ENCODE measurements around the gene CNKSR3.

The CNKSR3 gene

DNA sequence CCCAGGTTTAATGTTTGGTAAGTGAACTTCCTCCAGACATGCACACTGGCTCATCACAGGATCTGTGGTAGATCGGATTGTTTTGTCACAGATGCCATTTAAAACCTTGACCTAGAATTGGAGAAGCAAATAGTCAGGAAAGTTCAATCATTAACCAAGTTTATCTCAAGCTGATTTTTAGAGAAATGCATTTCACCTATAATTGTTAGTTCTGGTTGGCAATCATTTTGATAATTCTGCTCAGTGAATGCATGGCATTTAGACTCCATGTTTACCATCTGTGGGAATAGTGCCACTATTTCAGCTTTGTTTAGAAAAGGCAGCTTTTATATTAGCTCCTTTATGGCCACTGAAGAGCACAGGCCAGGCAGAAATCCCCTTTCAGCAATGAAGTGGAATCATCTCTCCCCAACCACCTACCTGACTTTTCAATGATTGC, 80.0 kb downstream of the CNKSR3 start:
- no peak for DNase-seq (ENCODE audit: low read depth, low spot score)
- H3K4me3 ChIP-seq, result no peak overlapping the region
- no peak for TF ChIP-seq POLR2AphosphoS5 (IDR thresholded peaks at IDR 0.05; ENCODE audit: borderline replicate concordance, low read depth, low read length)
- TF ChIP-seq FOXP2 (optimal IDR thresholded peaks at IDR 0.05; ENCODE audit: control extremely low read depth, extremely low read length, insufficient read depth), result no peak
- TF ChIP-seq EZH2 (IDR thresholded peaks at IDR 0.05), result no peak
- H3K9ac ChIP-seq (ENCODE audit: insufficient read length), result no peak overlapping the region
- H3K36me3 ChIP-seq (ENCODE audit: insufficient read depth, low read length), result no peaks in the 10 kb centered on the region
- H3K9me3 ChIP-seq (ENCODE audit: low read depth, low read length), result no peaks in the 10 kb centered on the region
- no peak overlapping the region for H3K27ac ChIP-seq

DNA sequence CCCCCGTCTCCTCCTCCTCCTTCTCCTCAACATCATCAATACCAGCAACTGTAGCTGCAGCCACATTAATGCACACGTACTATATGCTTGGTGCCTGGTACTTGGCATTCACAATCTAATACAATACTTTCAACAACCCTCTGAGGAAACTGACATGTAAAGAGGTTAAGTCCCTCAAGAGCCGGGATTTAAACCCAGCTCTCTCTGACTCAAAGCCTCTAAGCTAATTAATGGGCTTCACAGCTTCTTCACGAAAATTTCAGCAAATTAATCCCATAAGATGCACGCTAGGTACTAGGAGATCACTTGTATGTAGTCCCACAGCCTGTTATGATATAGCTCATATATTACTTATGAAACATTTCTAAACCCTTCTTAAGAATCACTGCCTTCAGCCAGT, 80.8 kb downstream of the CNKSR3 start:
- Histone ChIP-seq H3K27ac (no peak overlapping the region), H3K4me3 (no peak overlapping the region), H3K9ac (ENCODE audit: insufficient read length) (no peak overlapping the region), H3K36me3 (ENCODE audit: insufficient read depth, low read length) (no peaks in the 10 kb centered on the region), H3K9me3 (ENCODE audit: low read depth, low read length) (no peaks in the 10 kb centered on the region)
- TF ChIP-seq EZH2 (IDR thresholded peaks at IDR 0.05) (no peak), FOXP2 (optimal IDR thresholded peaks at IDR 0.05; ENCODE audit: control extremely low read depth, extremely low read length, insufficient read depth) (no peak), POLR2AphosphoS5 (IDR thresholded peaks at IDR 0.05; ENCODE audit: borderline replicate concordance, low read depth, low read length) (no peak)
- DNase-seq (ENCODE audit: low read depth, low spot score), result no peak

DNA sequence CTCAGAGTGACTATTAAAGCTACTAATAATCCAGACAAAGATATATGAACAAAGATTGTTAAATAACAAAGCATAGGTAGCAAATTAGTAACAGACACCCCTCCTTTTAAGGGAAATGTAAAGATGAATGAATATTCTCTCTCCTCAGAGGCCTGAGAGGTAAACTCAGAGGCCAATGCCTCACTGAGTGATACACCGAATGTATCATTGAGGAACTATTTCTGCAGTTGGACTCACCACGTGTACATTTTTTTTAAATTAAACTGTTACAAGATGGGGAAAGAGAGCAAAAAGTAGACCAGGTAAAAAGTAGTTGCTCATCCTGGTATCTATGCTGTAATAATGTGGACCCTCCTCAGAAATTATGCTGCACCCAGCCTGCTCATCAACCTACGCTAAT, 81.6 kb downstream of the CNKSR3 start:
- no peak overlapping the region for H3K9ac ChIP-seq (ENCODE audit: insufficient read length)
- DNase-seq (ENCODE audit: low read depth, low spot score), result no peak
- H3K4me3 ChIP-seq, result no peak overlapping the region
- no peak overlapping the region for H3K27ac ChIP-seq
- H3K9me3 ChIP-seq (ENCODE audit: low read depth, low read length), result no peaks in the 10 kb centered on the region
- TF ChIP-seq FOXP2 (optimal IDR thresholded peaks at IDR 0.05; ENCODE audit: control extremely low read depth, extremely low read length, insufficient read depth) (no peak), POLR2AphosphoS5 (IDR thresholded peaks at IDR 0.05; ENCODE audit: borderline replicate concordance, low read depth, low read length) (no peak)
- no peaks in the 10 kb centered on the region for H3K36me3 ChIP-seq (ENCODE audit: insufficient read depth, low read length)

DNA sequence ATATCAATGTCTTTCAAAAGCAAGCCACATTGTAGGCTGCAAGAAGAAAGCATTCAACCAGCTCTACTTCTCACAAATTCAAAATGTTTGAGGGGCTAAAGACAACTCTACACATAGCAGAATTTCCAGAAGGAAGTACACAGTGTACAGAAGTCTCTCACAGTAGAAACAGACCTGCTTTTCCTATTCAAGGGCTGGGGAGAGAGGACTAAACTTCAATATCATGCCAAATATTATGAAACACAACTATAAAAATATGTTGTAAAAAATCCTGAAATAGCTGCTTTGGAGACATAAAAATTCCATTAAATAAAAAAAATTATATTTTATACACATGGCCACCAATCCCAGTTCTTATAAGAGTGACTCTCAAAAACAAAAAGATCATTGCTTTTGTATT, 83.0 kb downstream of the CNKSR3 start:
- no peak for TF ChIP-seq POLR2AphosphoS5 (IDR thresholded peaks at IDR 0.05; ENCODE audit: borderline replicate concordance, low read depth, low read length)
- H3K36me3 ChIP-seq (ENCODE audit: insufficient read depth, low read length), result no peaks in the 10 kb centered on the region
- no peak overlapping the region for H3K4me3 ChIP-seq
- no peaks in the 10 kb centered on the region for H3K9me3 ChIP-seq (ENCODE audit: low read depth, low read length)
- no peak overlapping the region for H3K9ac ChIP-seq (ENCODE audit: insufficient read length)
- no peak for DNase-seq (ENCODE audit: low read depth, low spot score)
- no peak overlapping the region for H3K27ac ChIP-seq

DNA sequence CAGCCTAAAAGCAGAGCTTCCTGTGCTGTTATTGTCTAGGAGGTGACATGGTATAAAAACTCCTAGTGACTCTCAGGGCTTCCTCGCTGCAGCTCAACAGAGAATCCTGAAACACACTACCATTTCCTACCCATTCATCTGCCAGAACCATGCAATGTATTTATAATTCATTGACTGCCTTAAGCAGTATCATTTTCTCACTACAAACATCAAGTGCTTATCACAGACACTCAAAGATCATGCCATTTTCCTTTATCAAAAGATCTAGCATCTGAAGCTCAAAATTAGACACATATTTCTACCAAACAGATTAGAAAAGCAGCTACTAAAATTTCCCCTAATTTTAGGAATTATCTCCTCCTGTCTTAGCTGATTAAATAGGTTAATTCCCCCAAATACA, 83.5 kb downstream of the CNKSR3 start:
- Histone ChIP-seq H3K4me3 (no peak overlapping the region), H3K9me3 (ENCODE audit: low read depth, low read length) (no peaks in the 10 kb centered on the region), H3K36me3 (ENCODE audit: insufficient read depth, low read length) (no peaks in the 10 kb centered on the region), H3K27ac (no peak overlapping the region), H3K9ac (ENCODE audit: insufficient read length) (no peak overlapping the region)
- no peak for DNase-seq (ENCODE audit: low read depth, low spot score)
- TF ChIP-seq POLR2AphosphoS5 (IDR thresholded peaks at IDR 0.05; ENCODE audit: borderline replicate concordance, low read depth, low read length), result no peak
- TF ChIP-seq FOXP2 (optimal IDR thresholded peaks at IDR 0.05; ENCODE audit: control extremely low read depth, extremely low read length, insufficient read depth), result no peak
- no peak for TF ChIP-seq EZH2 (IDR thresholded peaks at IDR 0.05)

DNA sequence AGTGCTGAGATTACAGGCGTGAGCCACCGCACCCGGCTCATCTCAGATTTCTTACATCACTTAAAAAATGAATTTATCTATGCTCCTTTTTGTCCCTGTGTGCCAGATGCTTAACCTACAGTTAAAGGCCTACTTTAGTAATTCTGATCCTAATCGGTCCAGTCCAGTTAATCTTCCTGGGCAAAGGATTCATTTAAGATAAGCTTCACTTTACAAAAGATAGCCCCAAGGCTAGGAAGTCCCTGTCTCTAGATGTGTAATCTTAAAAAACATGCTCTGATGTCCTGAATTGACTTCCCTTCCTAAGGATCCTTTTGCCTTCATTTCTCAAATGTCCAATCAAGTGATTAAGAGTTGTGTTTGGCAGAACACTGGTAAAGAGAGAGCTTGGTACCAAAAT, 85.5 kb downstream of the CNKSR3 start:
- Histone ChIP-seq H3K36me3 (ENCODE audit: insufficient read depth, low read length) (no peaks in the 10 kb centered on the region), H3K9me3 (ENCODE audit: low read depth, low read length) (no peaks in the 10 kb centered on the region), H3K4me3 (no peak overlapping the region), H3K9ac (ENCODE audit: insufficient read length) (no peak overlapping the region), H3K27ac (no peak overlapping the region)
- DNase-seq (ENCODE audit: low read depth, low spot score), result no peak
- TF ChIP-seq FOXP2 (optimal IDR thresholded peaks at IDR 0.05; ENCODE audit: control extremely low read depth, extremely low read length, insufficient read depth), result no peak
- no peak for TF ChIP-seq POLR2AphosphoS5 (IDR thresholded peaks at IDR 0.05; ENCODE audit: borderline replicate concordance, low read depth, low read length)
- no peak for TF ChIP-seq EZH2 (IDR thresholded peaks at IDR 0.05)

DNA sequence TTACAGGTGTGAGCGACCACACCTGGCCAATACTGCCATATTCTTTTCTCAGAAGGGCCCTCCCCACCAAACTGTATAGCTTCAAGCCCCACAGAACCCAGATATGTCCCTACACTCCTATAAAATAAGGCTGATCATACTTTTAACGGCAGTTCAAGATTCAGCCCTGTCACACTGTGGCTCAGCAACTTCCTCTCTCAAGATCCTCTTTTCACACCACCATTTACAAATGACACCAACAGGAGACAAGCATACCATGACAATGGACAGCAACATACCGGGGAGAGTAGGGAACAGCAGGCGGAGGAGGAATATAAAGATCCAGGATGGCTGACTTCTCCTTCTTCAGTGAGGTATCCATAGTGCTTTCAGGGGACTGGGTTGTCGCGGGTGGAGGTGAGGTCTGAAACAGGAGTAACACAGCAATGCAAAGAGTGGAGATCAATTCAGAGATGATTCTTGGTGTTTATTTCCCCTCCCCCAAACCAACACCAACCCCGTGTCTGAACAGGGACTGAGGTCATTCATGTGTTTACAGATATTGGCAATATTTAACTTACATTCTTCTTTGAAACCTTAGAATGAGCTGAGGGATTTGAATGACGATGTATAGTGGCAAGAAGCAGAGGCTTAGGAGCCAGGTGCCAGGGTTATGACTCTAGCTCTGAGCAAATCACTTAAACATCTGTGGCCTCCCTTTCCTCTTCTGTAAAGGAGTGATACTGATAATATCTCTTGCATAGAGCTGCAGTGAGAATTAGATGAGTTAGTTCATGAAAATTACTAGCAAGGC, 96.3 kb downstream of the CNKSR3 start:
- Histone ChIP-seq H3K27ac (no peak overlapping the region), H3K4me3 (no peak overlapping the region), H3K9me3 (ENCODE audit: low read depth, low read length) (no peaks in the 10 kb centered on the region), H3K9ac (ENCODE audit: insufficient read length) (no peak overlapping the region), H3K36me3 (ENCODE audit: insufficient read depth, low read length) (no peaks in the 10 kb centered on the region)
- no peak for TF ChIP-seq EZH2 (IDR thresholded peaks at IDR 0.05)
- TF ChIP-seq POLR2AphosphoS5 (IDR thresholded peaks at IDR 0.05; ENCODE audit: borderline replicate concordance, low read depth, low read length), result no peak
- no peak for TF ChIP-seq FOXP2 (optimal IDR thresholded peaks at IDR 0.05; ENCODE audit: control extremely low read depth, extremely low read length, insufficient read depth)
- DNase-seq (ENCODE audit: low read depth, low spot score), result no peak

DNA sequence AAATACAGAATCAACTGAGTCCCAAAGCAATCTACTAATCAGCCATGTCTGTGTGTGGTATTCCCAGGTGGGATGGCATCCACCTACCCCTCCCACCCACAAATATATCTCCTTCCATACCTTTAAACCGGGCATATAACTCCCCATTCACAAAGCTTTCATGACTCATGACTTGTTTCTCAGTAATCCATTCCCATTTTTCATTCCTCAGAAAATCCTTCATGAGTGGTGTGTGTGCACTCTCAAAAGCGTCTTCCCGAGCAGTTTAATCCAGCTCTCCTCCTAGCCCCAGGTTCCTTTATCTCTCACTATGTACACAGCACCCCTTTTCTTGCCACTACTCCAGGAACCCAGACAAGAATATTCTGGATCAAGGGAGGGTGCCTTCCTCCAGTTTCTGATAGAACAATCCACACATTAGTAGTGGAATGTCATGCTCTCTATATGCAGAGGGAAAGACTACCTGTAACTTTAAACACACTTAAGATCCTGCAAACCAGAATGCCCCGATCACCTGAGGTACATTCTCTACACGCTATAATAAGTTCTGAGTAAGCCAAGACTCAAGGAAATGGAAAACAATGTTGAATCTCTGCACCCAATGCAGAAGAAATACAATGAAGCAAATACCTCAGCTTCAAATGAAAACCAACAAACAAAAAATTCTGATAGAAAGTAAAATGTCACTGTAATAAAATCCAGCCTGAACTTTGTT, 98.2 kb downstream of the CNKSR3 start:
- H3K9me3 ChIP-seq (ENCODE audit: low read depth, low read length), result no peaks in the 10 kb centered on the region
- H3K4me3 ChIP-seq, result no peak overlapping the region
- TF ChIP-seq POLR2AphosphoS5 (IDR thresholded peaks at IDR 0.05; ENCODE audit: borderline replicate concordance, low read depth, low read length), result no peak
- no peak for TF ChIP-seq FOXP2 (optimal IDR thresholded peaks at IDR 0.05; ENCODE audit: control extremely low read depth, extremely low read length, insufficient read depth)
- TF ChIP-seq EZH2 (IDR thresholded peaks at IDR 0.05), result no peak
- no peak overlapping the region for H3K27ac ChIP-seq
- DNase-seq (ENCODE audit: low read depth, low spot score), result no peak
- no peak overlapping the region for H3K9ac ChIP-seq (ENCODE audit: insufficient read length)
- H3K36me3 ChIP-seq (ENCODE audit: insufficient read depth, low read length), result no peaks in the 10 kb centered on the region
